ENCODE data around the gene TMEM232. TPM values are rescaled to one million over a fixed set of nuclear protein-coding genes. Genes with fewer than 3 reads are reported as not detected.
"Not testable (repeated sequence)": the region's sequence is repeated elsewhere in the genome, so short reads cannot be mapped to it uniquely, and the experiment has no call there.

The TMEM232 gene
- total RNA-seq, 4 donors from 2014 or later = 0.82 TPM; not detected in 3

DNA sequence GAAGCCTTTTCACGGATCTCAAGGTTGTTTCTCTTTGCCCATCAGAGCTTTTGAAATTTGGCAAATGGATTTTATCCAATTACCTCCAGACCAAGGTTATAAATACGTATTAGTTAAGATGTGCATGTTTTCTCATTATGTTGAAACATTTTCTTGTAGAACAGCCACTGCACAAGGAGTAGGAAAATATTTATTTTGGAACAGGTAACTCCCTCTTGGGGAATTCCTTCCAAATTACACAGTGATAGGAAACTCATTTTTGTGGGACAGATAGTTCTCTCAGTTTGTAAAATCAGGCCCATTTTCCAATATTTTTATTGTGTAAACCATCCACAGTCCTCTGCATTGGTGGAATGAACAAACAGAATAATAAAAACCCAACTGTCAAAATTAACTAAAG lies 23.0 kb downstream of the TMEM232 start:
- in situ Hi-C loops (cut with MboI; ENCODE audit: low sequenced_read_pairs in 4 of 4) (no loop called here), intact Hi-C loops (cut with DNase I; ENCODE audit: low total_unique reads) (no loop called here)
- H3K27me3 ChIP-seq = no peaks in the 10 kb centered on the region
- no peak overlapping the region for H3K4me3 ChIP-seq
- H3K27ac ChIP-seq = no peak overlapping the region
- H3K4me1 ChIP-seq = no peaks in the 10 kb centered on the region
- DNase-seq (no peak), ATAC-seq (no peak)
- H3K9me3 ChIP-seq = no peaks in the 10 kb centered on the region
- no peak for TF ChIP-seq CTCF (IDR thresholded peaks at IDR 0.05 in 4 of 5, conservative IDR thresholded peaks at IDR 0.05 in 1 of 5)
- TF ChIP-seq POLR2A (IDR thresholded peaks at IDR 0.05) = no peak
- H3K36me3 ChIP-seq = no peaks in the 10 kb centered on the region

- H3K4me3 ChIP-seq = no peak overlapping the region
- no peaks in the 10 kb centered on the region for H3K4me1 ChIP-seq
- ATAC-seq (no peak), DNase-seq (no peak)
- no peaks in the 10 kb centered on the region for H3K27me3 ChIP-seq
- TF ChIP-seq POLR2A (IDR thresholded peaks at IDR 0.05) (no peak), CTCF (IDR thresholded peaks at IDR 0.05 in 4 of 5, conservative IDR thresholded peaks at IDR 0.05 in 1 of 5) (no peak)
- H3K27ac ChIP-seq = no peak overlapping the region
- no peaks in the 10 kb centered on the region for H3K9me3 ChIP-seq
- no peaks in the 10 kb centered on the region for H3K36me3 ChIP-seq
- in situ Hi-C loops (cut with MboI; ENCODE audit: low sequenced_read_pairs in 4 of 4) = no loop called here
- intact Hi-C loops (cut with DNase I; ENCODE audit: low total_unique reads) = no loop called here
These were observed 23.8 kb downstream of the TMEM232 start for GRCh38 chr5:110702704-110703103.

GRCh38 chr5:110702300-110702699 lies 24.2 kb downstream of the TMEM232 start:
- no peaks in the 10 kb centered on the region for H3K9me3 ChIP-seq
- intact Hi-C loops (cut with DNase I; ENCODE audit: low total_unique reads) = no loop called here
- ATAC-seq (no peak), DNase-seq (no peak)
- H3K27me3 ChIP-seq = no peaks in the 10 kb centered on the region
- H3K36me3 ChIP-seq = no peaks in the 10 kb centered on the region
- no peak overlapping the region for H3K27ac ChIP-seq
- no peak for TF ChIP-seq CTCF (IDR thresholded peaks at IDR 0.05 in 4 of 5, conservative IDR thresholded peaks at IDR 0.05 in 1 of 5)
- no peak for TF ChIP-seq POLR2A (IDR thresholded peaks at IDR 0.05)
- H3K4me3 ChIP-seq = no peak overlapping the region
- in situ Hi-C loops (cut with MboI; ENCODE audit: low sequenced_read_pairs in 4 of 4) = no loop called here
- no peaks in the 10 kb centered on the region for H3K4me1 ChIP-seq

- in situ Hi-C loops (cut with MboI; ENCODE audit: low sequenced_read_pairs in 4 of 4); H3K36me3 ChIP-seq; H3K4me3 ChIP-seq; intact Hi-C loops (cut with DNase I; ENCODE audit: low total_unique reads); H3K9me3 ChIP-seq; ATAC-seq; H3K4me1 ChIP-seq; H3K27ac ChIP-seq; H3K27me3 ChIP-seq; DNase-seq: not testable (repeated sequence)
These were observed 33.8 kb downstream of the TMEM232 start for GRCh38 chr5:110692669-110693068.

- H3K36me3 ChIP-seq; DNase-seq; intact Hi-C loops (cut with DNase I; ENCODE audit: low total_unique reads); H3K9me3 ChIP-seq; H3K4me1 ChIP-seq; ATAC-seq; H3K27me3 ChIP-seq; H3K27ac ChIP-seq; in situ Hi-C loops (cut with MboI; ENCODE audit: low sequenced_read_pairs in 4 of 4); H3K4me3 ChIP-seq: not testable (repeated sequence)
These were observed 35.9 kb downstream of the TMEM232 start for GRCh38 chr5:110690587-110690986.

- ATAC-seq (no peak), DNase-seq (no peak)
- Histone ChIP-seq H3K27me3 (no peaks in the 10 kb centered on the region), H3K4me3 (no peak overlapping the region), H3K36me3 (no peaks in the 10 kb centered on the region), H3K4me1 (no peaks in the 10 kb centered on the region), H3K27ac (no peak overlapping the region), H3K9me3 (no peaks in the 10 kb centered on the region)
- intact Hi-C loops (cut with DNase I; ENCODE audit: low total_unique reads) = no loop called here
- TF ChIP-seq CTCF (IDR thresholded peaks at IDR 0.05 in 4 of 5, conservative IDR thresholded peaks at IDR 0.05 in 1 of 5) (no peak), POLR2A (IDR thresholded peaks at IDR 0.05) (no peak)
- in situ Hi-C loops (cut with MboI; ENCODE audit: low sequenced_read_pairs in 4 of 4) = no loop called here
These were observed 39.0 kb downstream of the TMEM232 start for GRCh38 chr5:110687485-110687884.
